CD4-positive, alpha-beta memory T cell (primary cell): ENCODE data around the gene TNNT1. TPM values are rescaled to one million over a fixed set of nuclear protein-coding genes. Genes with fewer than 3 reads are reported as not detected.

ENCODE experiments used
- CTCF ChIA-PET: fragments of 350-600 bp; sonication (Branson Sonifier 250); formaldehyde crosslinking; loops from one replicate; lab custom pipeline; 2021; ENCODE audit warnings: inconsistent platforms; ENCODE audit not compliant: partially characterized antibody; lab: Charles Lee
- POLR2A ChIA-PET: fragments of 350-600 bp; sonication (Branson Sonifier 250); formaldehyde crosslinking; loops from one replicate; lab custom pipeline; 2021; ENCODE audit not compliant: partially characterized antibody; lab: Charles Lee
- DNase-seq, 5 donors: peaks; one replicate each; pipeline versions ENCODE4 v3.0.0 to v3.0.0-alpha.2; 2020 to 2022; ENCODE audit warnings: mixed read lengths in 1 of 5
- H3K27ac ChIP-seq: one replicate; pipeline ENCODE4 v1.7.0; 2013; ENCODE audit warnings: low read depth, low read length
- H3K27me3 ChIP-seq: 2 replicates; pipeline ENCODE4 v1.7.0; 2013; ENCODE audit warnings: mild to moderate bottlenecking, low read length, moderate library complexity; ENCODE audit not compliant: insufficient read depth
- H3K36me3 ChIP-seq: 2 replicates; pipeline ENCODE4 v1.7.0; 2013; ENCODE audit warnings: mild to moderate bottlenecking, low read length, moderate library complexity; ENCODE audit not compliant: insufficient read depth
- H3K4me1 ChIP-seq: 2 replicates; pipeline ENCODE4 v1.7.0; 2013; ENCODE audit warnings: mild to moderate bottlenecking, low read length, moderate library complexity; ENCODE audit not compliant: insufficient read depth
- H3K4me3 ChIP-seq, 2 donors: one replicate each; pipeline ENCODE4 v1.7.0; 2013; ENCODE audit warnings: low read length in 2 of 2, mild to moderate bottlenecking in 1 of 2
- H3K9me3 ChIP-seq, 2 donors: one replicate each; pipeline ENCODE4 v1.7.0; 2013; ENCODE audit warnings: low read length in 2 of 2, control low read depth in 1 of 2; ENCODE audit not compliant: control insufficient read depth in 1 of 2
- H3K27ac Mint-ChIP-seq, 7 donors: one replicate each; pipeline ENCODE4 v1.8.0; 2020 to 2021; ENCODE audit warnings: mixed read lengths in 7 of 7, mild to moderate bottlenecking in 6 of 7, inconsistent platforms in 3 of 7, moderate library complexity in 3 of 7
- H3K27me3 Mint-ChIP-seq, 2 donors: one replicate each; pipeline ENCODE4 v1.8.0; 2020 to 2021; ENCODE audit warnings: mixed read lengths in 2 of 2
- H3K36me3 Mint-ChIP-seq, 2 donors: one replicate each; pipeline ENCODE4 v1.8.0; 2020 to 2021; ENCODE audit warnings: mixed read lengths in 2 of 2, inconsistent platforms in 1 of 2, mild to moderate bottlenecking in 1 of 2
- H3K4me1 Mint-ChIP-seq, 4 donors: one replicate each; pipeline ENCODE4 v1.8.0; 2020 to 2021; ENCODE audit warnings: mixed read lengths in 4 of 4, mild to moderate bottlenecking in 1 of 4
- H3K4me3 Mint-ChIP-seq, 8 donors: one replicate each; pipeline ENCODE4 v1.8.0; 2020 to 2021; ENCODE audit warnings: mixed read lengths in 8 of 8, mild to moderate bottlenecking in 7 of 8, moderate library complexity in 6 of 8, inconsistent platforms in 3 of 8
- H3K9me3 Mint-ChIP-seq, 8 donors: one replicate each; pipeline ENCODE4 v1.8.0; 2020 to 2021; ENCODE audit warnings: mixed read lengths in 8 of 8, mild to moderate bottlenecking in 5 of 8, inconsistent platforms in 3 of 8, moderate library complexity in 1 of 8
- intact Hi-C: fragments of 100-400 bp; cut with micrococcal nuclease; formaldehyde crosslinking; loops from one replicate; pipeline ENCODE4 v1.15.1; 2023
- polyA plus RNA-seq, 2 donors: library from polyadenylated mRNA; unstranded; fragments of 300-500 nt; fragmentation: Illumina TruSeq; gene quantifications; one replicate each; pipeline ENCODE4 v1.2.3, GENCODE V29; 2021
- total RNA-seq, 2 experiments: library from RNA; stranded (reverse); gene quantifications; one replicate each; pipeline ENCODE4 v1.2.3, GENCODE V29; 2021

Gene TNNT1
- total and polyA plus RNA-seq, 4 experiments from 2014 or later, result not detected

- Mint-ChIP-seq H3K4me1 (peaks cover 15 to 52% (median 35%) of the 10 kb centered on the region in 4 donors), H3K27me3 (peaks cover 2 to 3% of the 10 kb centered on the region in 2 donors), H3K27ac (peak overlapping the region; percentile 96 to 99 (median 98)), H3K36me3 (peaks cover 5 to 24% of the 10 kb centered on the region in 2 donors), H3K9me3 (peaks cover 0 to 3% (median 0%) of the 10 kb centered on the region in 8 donors), H3K4me3 (peak overlapping the region; percentile 88 to 99 (median 98))
- ChIA-PET POLR2A (interaction anchor here (1.4 kb wide), 1 partner anchor 223 kb away, joined by 6 read pairs; the partner anchor contains the start of gene KMT5C), CTCF (interaction anchor here (1.0 kb wide), 1 partner anchor 27 kb away, joined by 3 read pairs; no protein-coding TSS in a partner anchor)
- Histone ChIP-seq H3K9me3 (no peaks in the 10 kb centered on the region), H3K27me3 (no peaks in the 10 kb centered on the region), H3K36me3 (no peaks in the 10 kb centered on the region), H3K4me1 (peaks cover 31% of the 10 kb centered on the region), H3K4me3 (peak overlapping the region in 1 of 2 donors; percentile 94), H3K27ac (peak overlapping the region; percentile 73)
- no peak for DNase-seq
- intact Hi-C loops, result loop anchor here (2.0 to 5.0 kb wide), 4 partner anchors 27 to 527 kb away; partner anchors contain the start of genes PPP6R1, ZNF580 and ZNF581
Observed at GRCh38 chr19:55115446-55116065, 33.5 kb downstream of the TNNT1 start.

GRCh38 chr19:55114566-55115145 is 34.4 kb downstream of the TNNT1 start:
- Mint-ChIP-seq H3K27me3 (peaks cover 2 to 3% of the 10 kb centered on the region in 2 donors), H3K4me3 (peak overlapping the region in 7 of 8 donors; percentile 31 to 93 (median 64)), H3K36me3 (peaks cover 5 to 27% of the 10 kb centered on the region in 2 donors), H3K27ac (peak overlapping the region in 4 of 7 donors; percentile 74 to 97 (median 84)), H3K9me3 (peaks cover 0 to 3% (median 0%) of the 10 kb centered on the region in 8 donors), H3K4me1 (peaks cover 15 to 53% (median 32%) of the 10 kb centered on the region in 4 donors)
- ChIA-PET CTCF (interaction anchor here (1.6 kb wide), 1 partner anchor 27 kb away, joined by 3 read pairs; no protein-coding TSS in a partner anchor), POLR2A (no interaction called here)
- H3K4me3 ChIP-seq, result no peak overlapping the region
- peaks cover 31% of the 10 kb centered on the region for H3K4me1 ChIP-seq
- intact Hi-C loops, result loop anchor here (5.0 kb wide), 2 partner anchors 143 to 528 kb away; partner anchors contain the start of genes PPP6R1, ZNF580 and ZNF581
- H3K9me3 ChIP-seq, result no peaks in the 10 kb centered on the region
- no peak for DNase-seq
- no peaks in the 10 kb centered on the region for H3K36me3 ChIP-seq
- H3K27me3 ChIP-seq, result no peaks in the 10 kb centered on the region
- no peak overlapping the region for H3K27ac ChIP-seq

GRCh38 chr19:55113570-55114039 is 35.4 kb downstream of the TNNT1 start:
- ChIA-PET CTCF (interaction anchor here (1.6 kb wide), 1 partner anchor 26 kb away, joined by 3 read pairs; no protein-coding TSS in a partner anchor), POLR2A (no interaction called here)
- no peaks in the 10 kb centered on the region for H3K27me3 ChIP-seq
- H3K4me3 ChIP-seq, result no peak overlapping the region
- H3K4me3 Mint-ChIP-seq, result peak overlapping the region in 1 of 8 donors; percentile 42
- H3K27ac Mint-ChIP-seq, result peak overlapping the region in 4 of 7 donors; percentile 13 to 69 (median 48)
- H3K36me3 Mint-ChIP-seq, result peaks cover 12 to 36% of the 10 kb centered on the region in 2 donors
- no peak overlapping the region for H3K27ac ChIP-seq
- no peaks in the 10 kb centered on the region for H3K36me3 ChIP-seq
- H3K27me3 Mint-ChIP-seq, result peaks cover 0 to 3% of the 10 kb centered on the region in 2 donors
- peaks cover 0 to 3% (median 0%) of the 10 kb centered on the region in 8 donors for H3K9me3 Mint-ChIP-seq
- intact Hi-C loops, result no loop called here
- peaks cover 27% of the 10 kb centered on the region for H3K4me1 ChIP-seq
- DNase-seq, result peak in 1 of 5 donors; percentile 9
- H3K9me3 ChIP-seq, result no peaks in the 10 kb centered on the region
- H3K4me1 Mint-ChIP-seq, result peaks cover 10 to 43% (median 24%) of the 10 kb centered on the region in 4 donors

GRCh38 chr19:55112777-55113569 is 36.0 kb downstream of the TNNT1 start:
- peaks cover 16 to 37% of the 10 kb centered on the region in 2 donors for H3K36me3 Mint-ChIP-seq
- Histone ChIP-seq H3K4me3 (no peak overlapping the region), H3K27ac (no peak overlapping the region), H3K4me1 (peaks cover 20% of the 10 kb centered on the region), H3K9me3 (no peaks in the 10 kb centered on the region), H3K36me3 (no peaks in the 10 kb centered on the region), H3K27me3 (no peaks in the 10 kb centered on the region)
- peaks cover 10 to 36% (median 22%) of the 10 kb centered on the region in 4 donors for H3K4me1 Mint-ChIP-seq
- intact Hi-C loops, result no loop called here
- peaks cover 0 to 3% (median 0%) of the 10 kb centered on the region in 8 donors for H3K9me3 Mint-ChIP-seq
- H3K4me3 Mint-ChIP-seq, result peak overlapping the region in 1 of 8 donors; percentile 17
- no peak for DNase-seq
- no peak overlapping the region for H3K27ac Mint-ChIP-seq
- H3K27me3 Mint-ChIP-seq, result peaks cover 0 to 3% of the 10 kb centered on the region in 2 donors
- ChIA-PET POLR2A (no interaction called here), CTCF (interaction anchor here (1.6 kb wide), 1 partner anchor 25 kb away, joined by 3 read pairs; no protein-coding TSS in a partner anchor)

GRCh38 chr19:55112246-55112776 is 36.7 kb downstream of the TNNT1 start:
- no peaks in the 10 kb centered on the region for H3K9me3 ChIP-seq
- DNase-seq, result no peak
- ChIA-PET POLR2A (no interaction called here), CTCF (no interaction called here)
- H3K4me1 ChIP-seq, result peaks cover 20% of the 10 kb centered on the region
- Mint-ChIP-seq H3K36me3 (peaks cover 19 to 33% of the 10 kb centered on the region in 2 donors), H3K27me3 (no peaks in the 10 kb centered on the region), H3K27ac (no peak overlapping the region), H3K4me3 (no peak overlapping the region), H3K4me1 (peaks cover 7 to 31% (median 17%) of the 10 kb centered on the region in 4 donors), H3K9me3 (peaks cover 0 to 3% (median 0%) of the 10 kb centered on the region in 8 donors)
- intact Hi-C loops, result no loop called here
- H3K27me3 ChIP-seq, result no peaks in the 10 kb centered on the region
- no peak overlapping the region for H3K27ac ChIP-seq
- no peak overlapping the region for H3K4me3 ChIP-seq
- no peaks in the 10 kb centered on the region for H3K36me3 ChIP-seq

GRCh38 chr19:55111238-55111831 is 37.7 kb downstream of the TNNT1 start:
- CTCF ChIA-PET, result no interaction called here
- Histone ChIP-seq H3K9me3 (no peaks in the 10 kb centered on the region), H3K4me1 (peaks cover 20% of the 10 kb centered on the region), H3K4me3 (no peak overlapping the region), H3K27ac (no peak overlapping the region), H3K27me3 (no peaks in the 10 kb centered on the region), H3K36me3 (no peaks in the 10 kb centered on the region)
- H3K27ac Mint-ChIP-seq, result no peak overlapping the region
- H3K4me1 Mint-ChIP-seq, result peaks cover 7 to 26% (median 15%) of the 10 kb centered on the region in 4 donors
- peaks cover 0 to 4% (median 0%) of the 10 kb centered on the region in 8 donors for H3K9me3 Mint-ChIP-seq
- peaks cover 26 to 33% of the 10 kb centered on the region in 2 donors for H3K36me3 Mint-ChIP-seq
- no peak for DNase-seq
- no peak overlapping the region for H3K4me3 Mint-ChIP-seq
- intact Hi-C loops, result no loop called here
- POLR2A ChIA-PET, result no interaction called here
- H3K27me3 Mint-ChIP-seq, result no peaks in the 10 kb centered on the region
